Measurements from ENCODE around the gene YES1.
"Not testable (repeated sequence)": the region's sequence is repeated elsewhere in the genome, so short reads cannot be mapped to it uniquely, and the experiment has no call there.

Gene YES1

GRCh38 chr18:683531-683930 lies 128.5 kb downstream of the YES1 start:
- no peak for DNase-seq
- ChIA-PET POLR2A (no interaction called here), CTCF (interaction anchor here (0.6 to 1.4 kb wide), 3 partner anchors 13 to 17 kb away, joined by 3 to 5 read pairs (median 3); no protein-coding TSS in a partner anchor)
- Histone ChIP-seq H3K9me3 (ENCODE audit: control extremely low read depth in 1 of 5, control insufficient read depth in 4 of 5, insufficient read depth in 2 of 5, low read depth in 1 of 5, low read length in 4 of 5) (no peaks in the 10 kb centered on the region), H3K4me1 (ENCODE audit: control extremely low read depth in 1 of 4, control insufficient read depth in 4 of 4, insufficient read depth in 4 of 4, low read length in 3 of 4) (peaks cover 0 to 11% (median 8%) of the 10 kb centered on the region in 4 experiments), H3K4me3 (ENCODE audit: control insufficient read depth in 1 of 7, extremely low read depth in 1 of 7, insufficient read depth in 4 of 7, low read depth in 2 of 7, low read length in 6 of 7) (no peak overlapping the region), H3K27me3 (replicated peaks in 2 of 5; ENCODE audit: control insufficient read depth in 4 of 5, insufficient read depth in 5 of 5, low read length in 4 of 5) (no peaks in the 10 kb centered on the region), H3K27ac (ENCODE audit: insufficient read depth in 1 of 2, low read depth in 1 of 2, low read length in 2 of 2, poor library complexity in 1 of 2, severe bottlenecking in 2 of 2) (no peak overlapping the region), H3K36me3 (ENCODE audit: control insufficient read depth in 4 of 4, insufficient read depth in 4 of 4, low read length in 3 of 4) (peaks cover 14 to 82% (median 42%) of the 10 kb centered on the region in 4 experiments)
- 83% methylated on average over 3 of the region's 5 CpGs for WGBS (ENCODE audit: insufficient coverage)

DNA sequence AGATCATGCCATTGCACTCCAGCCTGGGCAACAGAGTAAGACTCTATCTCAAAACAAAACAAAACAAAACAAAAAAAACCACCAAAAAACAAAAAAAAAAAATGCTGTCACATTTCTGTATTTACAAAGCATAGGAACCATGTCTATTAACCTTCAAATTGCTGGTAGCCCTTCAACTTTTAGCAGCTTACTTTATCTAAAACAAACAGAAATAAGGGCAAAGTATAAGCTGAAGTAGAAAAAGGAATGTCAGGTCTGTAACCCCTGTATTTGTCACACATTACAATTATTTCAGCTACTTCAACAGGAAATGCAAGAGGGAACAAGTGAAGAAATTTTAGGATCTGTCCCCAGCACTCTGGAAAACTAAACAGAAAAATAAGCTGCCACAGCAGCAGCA lies 129.2 kb downstream of the YES1 start:
- Histone ChIP-seq H3K27me3 (replicated peaks in 2 of 5; ENCODE audit: control insufficient read depth in 4 of 5, insufficient read depth in 5 of 5, low read length in 4 of 5) (no peaks in the 10 kb centered on the region), H3K9me3 (ENCODE audit: control extremely low read depth in 1 of 5, control insufficient read depth in 4 of 5, insufficient read depth in 2 of 5, low read depth in 1 of 5, low read length in 4 of 5) (no peaks in the 10 kb centered on the region), H3K27ac (ENCODE audit: insufficient read depth in 1 of 2, low read depth in 1 of 2, low read length in 2 of 2, poor library complexity in 1 of 2, severe bottlenecking in 2 of 2) (no peak overlapping the region), H3K4me1 (ENCODE audit: control extremely low read depth in 1 of 4, control insufficient read depth in 4 of 4, insufficient read depth in 4 of 4, low read length in 3 of 4) (peaks cover 0 to 11% (median 8%) of the 10 kb centered on the region in 4 experiments), H3K36me3 (ENCODE audit: control insufficient read depth in 4 of 4, insufficient read depth in 4 of 4, low read length in 3 of 4) (peaks cover 15 to 82% (median 42%) of the 10 kb centered on the region in 4 experiments), H3K4me3 (ENCODE audit: control insufficient read depth in 1 of 7, extremely low read depth in 1 of 7, insufficient read depth in 4 of 7, low read depth in 2 of 7, low read length in 6 of 7) (no peak overlapping the region)
- ChIA-PET POLR2A (no interaction called here), CTCF (interaction anchor here (0.6 to 1.7 kb wide), 5 partner anchors 12 to 148 kb away, joined by 3 to 5 read pairs (median 4); no protein-coding TSS in a partner anchor)
- no peak for DNase-seq

GRCh38 chr18:682416-682815 lies 129.6 kb downstream of the YES1 start:
- H3K4me3 ChIP-seq (ENCODE audit: control insufficient read depth in 1 of 7, extremely low read depth in 1 of 7, insufficient read depth in 4 of 7, low read depth in 2 of 7, low read length in 6 of 7); H3K27me3 ChIP-seq (replicated peaks in 2 of 5; ENCODE audit: control insufficient read depth in 4 of 5, insufficient read depth in 5 of 5, low read length in 4 of 5); H3K9me3 ChIP-seq (ENCODE audit: control extremely low read depth in 1 of 5, control insufficient read depth in 4 of 5, insufficient read depth in 2 of 5, low read depth in 1 of 5, low read length in 4 of 5); POLR2A ChIA-PET: not testable (repeated sequence)
- Histone ChIP-seq H3K27ac (ENCODE audit: insufficient read depth in 1 of 2, low read depth in 1 of 2, low read length in 2 of 2, poor library complexity in 1 of 2, severe bottlenecking in 2 of 2) (peak overlapping the region in 1 of 2 experiments; percentile 23), H3K4me1 (ENCODE audit: control extremely low read depth in 1 of 4, control insufficient read depth in 4 of 4, insufficient read depth in 4 of 4, low read length in 3 of 4) (peaks cover 0 to 11% (median 8%) of the 10 kb centered on the region in 4 experiments), H3K36me3 (ENCODE audit: control insufficient read depth in 4 of 4, insufficient read depth in 4 of 4, low read length in 3 of 4) (peaks cover 14 to 83% (median 43%) of the 10 kb centered on the region in 4 experiments)
- CTCF ChIA-PET = interaction anchor here (1.3 to 1.7 kb wide), 4 partner anchors 12 to 148 kb away, joined by 3 to 5 read pairs (median 4); no protein-coding TSS in a partner anchor
- 90% methylated on average over 4 of the region's 9 CpGs for WGBS (ENCODE audit: insufficient coverage)
- DNase-seq = peak in 2 of 3 donors; percentile 25 to 36

GRCh38 chr18:681985-682384 lies 130.1 kb downstream of the YES1 start:
- CTCF ChIA-PET = interaction anchor here (1.3 to 1.7 kb wide), 4 partner anchors 11 to 148 kb away, joined by 3 to 5 read pairs (median 4); no protein-coding TSS in a partner anchor
- Histone ChIP-seq H3K36me3 (ENCODE audit: control insufficient read depth in 4 of 4, insufficient read depth in 4 of 4, low read length in 3 of 4) (peaks cover 14 to 82% (median 44%) of the 10 kb centered on the region in 4 experiments), H3K9me3 (ENCODE audit: control extremely low read depth in 1 of 5, control insufficient read depth in 4 of 5, insufficient read depth in 2 of 5, low read depth in 1 of 5, low read length in 4 of 5) (no peaks in the 10 kb centered on the region), H3K27me3 (replicated peaks in 2 of 5; ENCODE audit: control insufficient read depth in 4 of 5, insufficient read depth in 5 of 5, low read length in 4 of 5) (no peaks in the 10 kb centered on the region), H3K4me3 (ENCODE audit: control insufficient read depth in 1 of 7, extremely low read depth in 1 of 7, insufficient read depth in 4 of 7, low read depth in 2 of 7, low read length in 6 of 7) (no peak overlapping the region), H3K27ac (ENCODE audit: insufficient read depth in 1 of 2, low read depth in 1 of 2, low read length in 2 of 2, poor library complexity in 1 of 2, severe bottlenecking in 2 of 2) (peak overlapping the region in 1 of 2 experiments; percentile 23), H3K4me1 (ENCODE audit: control extremely low read depth in 1 of 4, control insufficient read depth in 4 of 4, insufficient read depth in 4 of 4, low read length in 3 of 4) (peaks cover 0 to 11% (median 8%) of the 10 kb centered on the region in 4 experiments)
- POLR2A ChIA-PET = no interaction called here
- DNase-seq = peak in 2 of 3 donors; percentile 82 to 84
- WGBS (ENCODE audit: insufficient coverage) = 34% methylated on average over 4 of the region's 5 CpGs

- no peaks in the 10 kb centered on the region for H3K9me3 ChIP-seq (ENCODE audit: control extremely low read depth in 1 of 5, control insufficient read depth in 4 of 5, insufficient read depth in 2 of 5, low read depth in 1 of 5, low read length in 4 of 5)
- CTCF ChIA-PET = interaction anchor here (0.9 to 2.5 kb wide), 4 partner anchors 10 to 88 kb away, joined by 3 to 6 read pairs (median 3); no protein-coding TSS in a partner anchor
- WGBS (ENCODE audit: insufficient coverage) = 100% methylated on average over 1 of the region's 4 CpGs
- peaks cover 0 to 11% (median 8%) of the 10 kb centered on the region in 4 experiments for H3K4me1 ChIP-seq (ENCODE audit: control extremely low read depth in 1 of 4, control insufficient read depth in 4 of 4, insufficient read depth in 4 of 4, low read length in 3 of 4)
- POLR2A ChIA-PET = no interaction called here
- no peak for DNase-seq
- H3K27me3 ChIP-seq (replicated peaks in 2 of 5; ENCODE audit: control insufficient read depth in 4 of 5, insufficient read depth in 5 of 5, low read length in 4 of 5) = no peaks in the 10 kb centered on the region
- no peak overlapping the region for H3K27ac ChIP-seq (ENCODE audit: insufficient read depth in 1 of 2, low read depth in 1 of 2, low read length in 2 of 2, poor library complexity in 1 of 2, severe bottlenecking in 2 of 2)
- H3K4me3 ChIP-seq (ENCODE audit: control insufficient read depth in 1 of 7, extremely low read depth in 1 of 7, insufficient read depth in 4 of 7, low read depth in 2 of 7, low read length in 6 of 7) = no peak overlapping the region
- peaks cover 13 to 81% (median 49%) of the 10 kb centered on the region in 4 experiments for H3K36me3 ChIP-seq (ENCODE audit: control insufficient read depth in 4 of 4, insufficient read depth in 4 of 4, low read length in 3 of 4)
Observed at GRCh38 chr18:680392-680791, 131.7 kb downstream of the YES1 start.

- WGBS (ENCODE audit: insufficient coverage) = 94% methylated on average over 3 of the region's 4 CpGs
- DNase-seq = no peak
- H3K4me3 ChIP-seq (ENCODE audit: control insufficient read depth in 1 of 7, extremely low read depth in 1 of 7, insufficient read depth in 4 of 7, low read depth in 2 of 7, low read length in 6 of 7) = no peak overlapping the region
- ChIA-PET CTCF (interaction anchor here (1.2 to 2.5 kb wide), 3 partner anchors 8 to 151 kb away, joined by 3 to 6 read pairs (median 5); no protein-coding TSS in a partner anchor), POLR2A (no interaction called here)
- H3K27ac ChIP-seq (ENCODE audit: insufficient read depth in 1 of 2, low read depth in 1 of 2, low read length in 2 of 2, poor library complexity in 1 of 2, severe bottlenecking in 2 of 2) = no peak overlapping the region
- H3K36me3 ChIP-seq (ENCODE audit: control insufficient read depth in 4 of 4, insufficient read depth in 4 of 4, low read length in 3 of 4) = peaks cover 14 to 81% (median 54%) of the 10 kb centered on the region in 4 experiments
- peaks cover 0 to 11% (median 8%) of the 10 kb centered on the region in 4 experiments for H3K4me1 ChIP-seq (ENCODE audit: control extremely low read depth in 1 of 4, control insufficient read depth in 4 of 4, insufficient read depth in 4 of 4, low read length in 3 of 4)
- H3K27me3 ChIP-seq (replicated peaks in 2 of 5; ENCODE audit: control insufficient read depth in 4 of 5, insufficient read depth in 5 of 5, low read length in 4 of 5) = no peaks in the 10 kb centered on the region
- no peaks in the 10 kb centered on the region for H3K9me3 ChIP-seq (ENCODE audit: control extremely low read depth in 1 of 5, control insufficient read depth in 4 of 5, insufficient read depth in 2 of 5, low read depth in 1 of 5, low read length in 4 of 5)
Observed at GRCh38 chr18:679516-679915, 132.5 kb downstream of the YES1 start.

GRCh38 chr18:678482-679182 lies 133.4 kb downstream of the YES1 start:
- no peak for DNase-seq
- ChIA-PET CTCF (interaction anchor here (0.6 to 2.5 kb wide), 4 partner anchors 8 to 152 kb away, joined by 3 to 6 read pairs (median 4); no protein-coding TSS in a partner anchor), POLR2A (no interaction called here)
- peaks cover 0 to 11% (median 8%) of the 10 kb centered on the region in 4 experiments for H3K4me1 ChIP-seq (ENCODE audit: control extremely low read depth in 1 of 4, control insufficient read depth in 4 of 4, insufficient read depth in 4 of 4, low read length in 3 of 4)
- H3K9me3 ChIP-seq (ENCODE audit: control extremely low read depth in 1 of 5, control insufficient read depth in 4 of 5, insufficient read depth in 2 of 5, low read depth in 1 of 5, low read length in 4 of 5) = no peaks in the 10 kb centered on the region
- no peak overlapping the region for H3K4me3 ChIP-seq (ENCODE audit: control insufficient read depth in 1 of 7, extremely low read depth in 1 of 7, insufficient read depth in 4 of 7, low read depth in 2 of 7, low read length in 6 of 7)
- 99% methylated on average over 15 of the region's 15 CpGs for WGBS (ENCODE audit: insufficient coverage)
- no peak overlapping the region for H3K27ac ChIP-seq (ENCODE audit: insufficient read depth in 1 of 2, low read depth in 1 of 2, low read length in 2 of 2, poor library complexity in 1 of 2, severe bottlenecking in 2 of 2)
- H3K27me3 ChIP-seq (replicated peaks in 2 of 5; ENCODE audit: control insufficient read depth in 4 of 5, insufficient read depth in 5 of 5, low read length in 4 of 5) = no peaks in the 10 kb centered on the region
- peaks cover 17 to 86% (median 55%) of the 10 kb centered on the region in 4 experiments for H3K36me3 ChIP-seq (ENCODE audit: control insufficient read depth in 4 of 4, insufficient read depth in 4 of 4, low read length in 3 of 4)
